NCI-H82 treated with DMSO at 0.1 percent for 48 hours (cell line): Measurements from ENCODE around the gene CCT8.
"Not testable (repeated sequence)": the region's sequence is repeated elsewhere in the genome, so short reads cannot be mapped to it uniquely, and the experiment has no call there.

Source experiments
- DNase-seq: peaks from one replicate; lab custom pipeline; 2025; ENCODE audit not compliant: unreplicated experiment; lab: John Stamatoyannopoulos, UW

The CCT8 gene

GRCh38 chr21:29078869-29079767 is 5.7 kb upstream of the CCT8 start:
- no peak for DNase-seq

GRCh38 chr21:29077651-29078090 is 4.2 kb upstream of the CCT8 start:
- DNase-seq = no peak

GRCh38 chr21:29076731-29077640 is 3.5 kb upstream of the CCT8 start:
- not testable (repeated sequence) for DNase-seq

- DNase-seq = no peak
Observed at GRCh38 chr21:29075706-29076466, 2.4 kb upstream of the CCT8 start.

- no peak for DNase-seq
Observed at GRCh38 chr21:29074783-29075182, 1.3 kb upstream of the CCT8 start.

DNA sequence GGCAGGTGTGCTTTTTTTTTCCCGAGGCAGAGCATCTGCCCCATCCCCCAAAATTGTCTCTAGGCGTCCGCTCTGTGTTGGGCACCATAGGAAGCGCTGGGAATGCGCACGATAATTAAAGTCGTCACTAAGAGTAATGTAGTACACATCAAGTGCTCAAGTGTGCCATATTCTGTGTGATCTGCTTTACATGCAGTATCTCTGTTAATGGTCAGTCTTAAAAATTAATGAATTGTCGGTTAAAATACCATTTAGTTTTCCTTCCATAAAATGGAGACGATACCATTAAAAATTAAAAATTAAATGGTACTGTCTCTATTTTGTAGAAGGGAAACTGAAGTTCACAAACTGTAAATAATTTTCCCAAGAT is 544 bp upstream of the CCT8 start:
- no peak for DNase-seq

DNA sequence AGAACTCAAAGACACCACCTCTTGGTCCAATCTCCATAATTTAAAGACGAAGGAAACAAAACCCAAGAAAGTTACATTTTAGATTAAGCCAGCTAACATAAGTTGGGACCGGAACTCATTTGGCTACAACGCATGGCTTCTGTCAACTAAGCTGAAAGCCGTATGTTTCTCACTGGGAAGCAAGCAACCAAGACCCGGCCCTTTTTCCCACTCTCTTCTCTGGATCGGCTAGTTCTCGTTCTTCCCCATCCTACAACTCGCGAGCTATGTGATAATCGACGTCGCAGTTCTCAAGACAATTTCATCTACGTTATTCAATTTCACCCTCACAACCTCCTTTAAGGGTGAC is 601 bp downstream of the CCT8 start:
- no peak for DNase-seq

DNA sequence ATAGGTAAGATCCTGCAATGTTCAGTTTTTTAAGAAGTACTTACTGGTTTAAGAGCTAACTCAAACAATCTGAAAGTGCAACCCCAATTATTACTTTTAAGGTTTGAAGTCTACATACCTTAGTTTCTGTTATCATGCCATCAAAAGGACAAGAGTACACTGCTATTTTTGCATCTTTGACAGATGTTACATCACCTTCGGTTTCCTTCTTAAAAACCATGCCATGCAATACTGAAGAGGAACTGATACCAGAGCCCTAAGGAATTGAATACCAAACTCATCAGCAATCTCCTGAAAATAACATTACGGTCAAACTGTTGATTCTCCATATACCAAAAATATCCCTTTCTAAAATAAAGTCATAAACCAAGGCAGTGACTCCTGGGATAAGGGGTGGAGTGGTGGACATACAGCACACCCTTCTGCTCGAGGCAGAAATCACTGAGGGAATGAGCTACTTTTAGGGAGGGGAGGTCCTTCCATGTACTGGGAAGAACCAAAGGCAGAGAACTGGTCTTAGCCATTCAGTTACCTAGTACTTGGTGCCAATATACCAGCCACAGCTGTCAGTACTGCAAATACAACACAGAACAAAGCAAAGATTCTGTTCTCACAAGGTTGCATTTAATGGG is 8.5 kb downstream of the CCT8 start:
- DNase-seq = no peak

- no peak for DNase-seq
Observed at GRCh38 chr21:29056538-29057050, 16.9 kb downstream of the CCT8 start.

- DNase-seq = peak; percentile 23
Observed at GRCh38 chr21:29056005-29056404, 17.4 kb downstream of the CCT8 start.

DNA sequence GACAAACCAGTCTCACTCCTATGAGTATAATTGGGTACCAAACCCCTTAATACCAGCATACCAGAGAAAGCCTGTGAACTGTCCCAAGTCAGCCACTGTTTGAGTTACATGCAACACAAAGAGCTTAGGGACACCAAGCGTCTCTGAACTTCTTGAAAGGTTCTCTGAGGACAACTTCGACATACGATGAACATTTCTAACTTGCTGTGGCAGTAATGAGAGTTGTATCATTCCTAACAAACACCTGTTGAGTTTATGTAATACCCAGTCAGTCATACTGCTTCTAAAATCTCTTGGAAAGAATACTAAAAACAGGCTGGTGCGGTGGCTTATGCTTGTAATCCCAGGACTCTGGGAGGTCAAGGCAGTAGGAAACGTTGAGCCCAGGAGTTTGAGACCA is 18.4 kb downstream of the CCT8 start:
- no peak for DNase-seq

DNA sequence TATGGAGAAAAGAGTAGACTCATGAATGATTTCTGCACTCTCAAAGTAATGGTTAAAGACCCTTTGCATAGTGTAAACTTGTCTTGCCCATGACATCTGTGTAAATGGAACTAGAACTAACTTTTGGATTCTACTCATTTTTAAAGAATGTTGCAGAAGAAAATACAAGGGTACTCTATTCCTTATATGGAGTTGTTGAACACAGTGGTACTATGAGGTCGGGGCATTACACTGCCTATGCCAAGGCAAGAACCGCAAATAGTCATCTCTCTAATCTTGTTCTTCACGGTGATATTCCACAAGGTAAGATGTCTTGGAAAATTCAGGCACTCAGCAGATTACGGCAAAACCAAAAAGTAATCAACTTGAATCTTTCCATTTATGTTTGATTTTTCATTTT is 19.8 kb downstream of the CCT8 start:
- DNase-seq = no peak

DNA sequence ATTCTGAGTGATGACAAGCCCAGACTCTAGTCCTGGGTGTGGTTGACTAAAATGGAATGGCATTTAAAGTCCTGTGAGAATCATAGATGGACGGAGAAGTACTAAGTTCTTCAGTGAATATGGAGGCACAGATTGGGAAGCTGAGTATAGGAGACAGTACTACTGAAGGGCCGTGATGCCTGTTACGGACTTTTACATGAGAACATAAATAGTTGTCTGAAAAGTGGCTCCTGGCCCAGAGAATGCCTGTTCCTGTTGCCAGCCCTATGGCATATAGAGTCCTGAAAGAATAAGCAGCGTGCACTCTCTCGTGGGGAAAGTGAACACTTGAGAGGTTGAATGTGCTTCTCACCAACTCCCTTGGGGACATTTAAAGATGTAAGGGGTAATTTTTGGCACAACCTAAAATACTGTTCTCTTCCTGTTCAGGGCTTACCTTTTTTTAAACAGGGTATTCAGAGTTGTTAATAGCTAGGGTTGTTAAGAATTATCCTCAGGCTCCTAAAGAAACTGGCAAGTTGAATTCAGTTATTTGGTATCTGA is 20.4 kb downstream of the CCT8 start:
- no peak for DNase-seq

- no peak for DNase-seq
Observed at GRCh38 chr21:29052224-29052623, 21.2 kb downstream of the CCT8 start.

- DNase-seq = no peak
Observed at GRCh38 chr21:29034678-29035077, 38.8 kb downstream of the CCT8 start.

GRCh38 chr21:29033871-29034270 is 39.6 kb downstream of the CCT8 start:
- DNase-seq = no peak

DNA sequence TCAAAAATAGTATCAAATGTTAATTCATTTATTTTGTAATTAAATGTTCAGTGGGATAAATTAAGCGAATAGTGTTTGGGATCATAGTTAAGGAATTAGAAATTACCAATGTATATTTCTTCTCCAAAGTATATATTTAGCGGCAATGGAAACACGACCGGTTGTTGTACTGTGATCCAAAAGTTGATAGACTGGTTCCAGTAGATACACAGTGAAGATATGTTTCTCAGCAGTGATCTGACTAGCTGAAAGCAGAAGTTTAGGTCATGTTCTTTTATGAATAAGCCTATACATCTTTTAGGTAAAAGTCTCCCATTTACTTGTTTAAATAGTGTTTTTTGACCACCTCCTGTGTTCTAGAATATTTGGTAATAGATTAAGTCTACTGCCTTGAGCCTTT is 40.1 kb downstream of the CCT8 start:
- no peak for DNase-seq

DNA sequence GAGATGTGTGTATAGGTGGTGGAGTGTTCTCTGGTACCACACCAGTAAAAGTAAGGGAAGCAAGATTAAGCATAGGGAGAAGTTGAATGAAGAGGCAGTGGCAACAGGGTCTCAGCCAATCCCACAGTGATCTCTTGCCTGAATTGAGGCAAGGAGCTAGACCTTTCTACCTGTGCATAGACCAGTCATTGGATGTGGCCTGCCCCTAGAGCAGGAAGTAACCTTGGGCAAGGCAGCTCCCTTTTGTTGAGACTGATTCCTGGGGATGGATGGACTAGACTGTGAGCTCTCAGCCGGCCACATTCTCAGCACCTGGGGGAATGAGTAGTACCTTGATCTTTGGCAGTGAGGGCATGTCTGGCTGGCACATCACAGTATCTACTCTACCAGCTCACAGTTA is 42.5 kb downstream of the CCT8 start:
- no peak for DNase-seq

DNA sequence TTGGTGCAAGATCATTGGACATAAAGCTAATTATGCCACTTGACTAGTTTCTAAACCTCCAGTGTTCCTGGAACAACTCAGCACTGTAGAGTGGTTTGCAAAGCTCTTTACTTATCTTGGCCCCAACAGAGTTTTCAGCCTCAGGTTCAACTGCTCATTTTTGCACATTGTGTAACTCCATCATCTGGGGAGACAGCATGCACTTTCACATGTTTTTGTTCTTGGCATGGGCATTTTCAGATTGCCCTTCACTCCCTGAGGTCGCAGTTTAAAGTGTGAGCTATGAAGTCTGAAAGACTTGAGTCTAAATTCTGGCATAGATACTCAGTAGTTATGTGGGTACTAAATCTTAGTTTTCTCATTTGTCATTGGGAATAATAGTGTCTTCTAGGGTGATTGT is 43.9 kb downstream of the CCT8 start:
- no peak for DNase-seq

DNA sequence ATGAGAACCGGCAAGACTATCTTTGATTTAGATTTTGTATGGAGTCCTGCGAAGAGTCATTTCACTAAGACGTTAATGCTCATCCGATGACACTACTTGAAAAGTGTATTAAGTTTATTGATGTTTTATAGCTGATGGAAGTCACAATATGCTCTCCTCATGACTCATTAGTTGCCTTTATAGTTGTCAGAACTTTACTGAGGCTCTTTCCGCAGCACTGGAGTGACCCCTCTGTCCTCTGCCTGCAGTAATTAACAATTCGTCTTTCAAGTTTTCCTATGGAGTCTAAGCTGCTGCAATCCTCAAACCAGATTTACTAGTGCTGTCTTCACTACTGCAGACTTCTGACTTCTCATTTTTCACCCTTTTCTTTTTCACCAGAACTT is 48.1 kb downstream of the CCT8 start:
- DNase-seq = no peak
